ENCODE measurements around the gene ACTL9.
A peak's percentile ranks its signal among the peaks of the same experiment; 100 is the strongest.
"Not testable (repeated sequence)": the region's sequence is repeated elsewhere in the genome, so short reads cannot be mapped to it uniquely, and the experiment has no call there.

Gene ACTL9

DNA sequence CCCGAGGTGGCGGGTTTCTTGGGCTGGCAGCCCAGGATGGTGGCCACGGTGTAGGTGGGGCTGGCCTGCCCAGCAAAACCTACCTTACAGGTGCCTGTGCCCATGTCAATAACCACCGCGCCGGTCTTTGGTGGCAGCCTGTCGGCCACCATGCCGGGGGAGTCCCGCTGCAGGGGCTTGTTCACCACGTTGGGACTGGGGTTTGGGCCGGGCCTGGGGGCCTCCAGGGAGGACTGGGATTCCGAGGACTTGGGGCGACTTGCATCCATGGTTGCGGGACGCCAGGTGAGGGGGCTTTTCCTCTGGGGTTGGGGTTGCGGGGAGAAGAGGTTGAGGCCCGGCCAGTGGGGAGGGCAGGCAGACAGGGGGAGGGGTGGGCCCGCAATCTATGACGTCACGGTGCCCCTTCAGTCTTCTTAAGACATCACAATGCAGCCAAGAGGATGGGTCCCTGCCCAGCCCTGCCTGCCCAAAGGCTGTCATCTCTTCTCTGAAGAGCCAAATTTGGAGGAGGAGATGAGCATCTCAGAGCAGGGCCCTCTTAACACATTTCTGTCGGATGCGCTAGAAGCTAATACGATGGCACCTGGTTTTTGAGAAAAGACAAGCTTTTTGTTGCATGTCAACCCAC is at the start of gene ACTL9:
ACTL9 (minus strand) TSS at position 363 of the 631 bp plus-strand sequence; CDS start at position 269, 94 bp downstream.
- no peak for DNase-seq

DNA sequence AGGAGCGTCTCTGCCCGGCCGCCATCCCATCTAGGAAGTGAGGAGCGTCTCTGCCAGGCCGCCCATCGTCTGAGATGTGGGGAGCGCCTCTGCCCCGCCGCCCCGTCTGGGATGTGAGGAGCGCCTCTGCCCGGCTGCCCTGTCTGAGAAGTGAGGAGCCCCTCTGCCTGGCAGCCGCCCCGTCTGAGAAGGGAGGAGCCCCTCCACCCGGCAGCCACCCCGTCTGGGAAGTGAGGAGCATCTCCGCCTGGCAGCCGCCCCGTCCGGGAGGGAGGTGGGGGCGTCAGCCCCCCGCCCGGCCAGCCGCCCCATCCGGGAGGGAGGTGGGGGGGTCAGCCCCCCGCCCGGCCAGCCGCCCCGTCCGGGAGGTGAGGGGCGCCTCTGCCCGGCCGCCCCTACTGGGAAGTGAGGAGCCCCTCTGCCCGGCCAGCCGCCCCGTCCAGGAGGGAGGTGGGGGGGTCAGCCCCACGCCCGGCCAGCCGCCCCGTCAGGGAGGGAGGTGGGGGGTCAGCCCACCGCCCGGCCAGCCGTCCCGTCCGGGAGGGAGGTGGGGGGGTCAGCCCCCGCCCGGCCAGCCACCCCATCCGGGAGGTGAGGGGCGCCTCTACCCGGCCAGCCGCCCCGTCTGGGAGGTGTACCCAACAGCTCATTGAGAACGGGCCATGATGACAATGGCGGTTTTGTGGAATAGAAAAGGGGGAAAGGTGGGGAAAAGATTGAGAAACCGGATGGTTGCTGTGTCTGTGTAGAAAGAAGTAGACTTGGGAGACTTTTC is 40.9 kb upstream of the ACTL9 start:
- DNase-seq: not testable (repeated sequence)

DNA sequence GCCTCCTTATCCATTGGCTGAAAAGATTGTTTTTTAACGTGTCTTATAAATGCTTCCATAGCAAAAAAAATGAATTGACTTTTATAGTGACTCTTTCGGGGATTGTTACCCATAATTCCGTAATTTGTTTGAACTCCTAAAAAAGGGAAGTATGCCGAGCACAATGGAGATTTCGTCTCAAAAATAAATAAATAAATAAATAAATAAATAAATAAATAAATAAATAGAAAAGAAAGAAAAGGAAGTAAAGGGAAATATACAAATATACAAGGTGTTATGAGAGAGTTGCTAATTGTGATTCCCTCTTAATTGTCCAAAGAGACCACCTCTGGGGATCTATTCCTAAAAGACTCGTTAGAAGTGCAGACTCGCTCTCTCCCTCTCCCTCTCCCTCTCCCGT is 39.8 kb upstream of the ACTL9 start:
- DNase-seq: no peak

GRCh38 chr19:8731428-8732169 is 33.0 kb upstream of the ACTL9 start:
- no peak for DNase-seq

GRCh38 chr19:8724276-8724675 is 25.7 kb upstream of the ACTL9 start:
- DNase-seq: no peak

- no peak for DNase-seq
These were observed 23.4 kb upstream of the ACTL9 start for GRCh38 chr19:8722032-8722431.

DNA sequence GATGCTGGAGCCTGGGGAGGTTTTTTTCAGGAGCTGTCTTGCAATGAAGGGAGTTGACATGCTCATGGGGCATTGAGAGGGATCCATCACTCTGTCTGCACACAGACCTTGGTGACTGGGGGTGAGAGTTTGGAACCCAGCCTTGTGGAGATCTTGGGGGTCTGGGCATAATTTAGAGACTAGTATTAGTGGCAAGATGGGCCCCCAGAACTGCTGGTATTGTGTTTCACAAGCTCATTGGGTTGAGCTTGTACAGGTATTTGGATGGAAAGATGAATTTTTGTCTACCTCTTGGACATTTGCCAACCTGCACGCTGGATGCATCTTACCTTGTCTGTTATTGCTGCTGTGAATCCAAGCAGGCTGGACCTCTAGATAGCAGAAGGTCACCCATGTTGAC is 22.7 kb upstream of the ACTL9 start, which contains the start of gene OR2Z1:
OR2Z1 (plus strand) TSS at position 301 of the 400 bp plus-strand sequence. CDS start 9,395 bp downstream, outside the sequence.
- DNase-seq: no peak

GRCh38 chr19:8710337-8710736 is 11.7 kb upstream of the ACTL9 start:
- not testable (repeated sequence) for DNase-seq

DNA sequence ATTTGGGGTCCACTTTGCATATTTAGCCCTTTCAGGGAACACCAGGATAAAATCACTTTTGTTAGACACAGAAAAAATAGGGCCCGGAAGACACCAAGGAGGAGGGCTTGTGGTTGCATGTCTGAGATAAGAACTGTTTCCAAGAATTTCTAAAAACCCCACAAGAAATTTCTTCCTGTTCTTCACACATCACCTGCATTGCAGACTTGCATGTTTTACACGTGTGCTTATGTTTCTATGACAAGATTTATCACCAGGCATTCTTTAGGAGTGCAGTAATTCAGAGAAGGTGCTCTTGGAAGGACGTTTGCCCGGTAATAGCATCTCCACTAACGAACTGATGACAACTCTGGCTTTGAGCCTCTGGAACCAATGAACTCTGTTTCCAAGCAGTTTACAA is 7.1 kb upstream of the ACTL9 start:
- peak in 1 of 2 donors; percentile 15 for DNase-seq

DNA sequence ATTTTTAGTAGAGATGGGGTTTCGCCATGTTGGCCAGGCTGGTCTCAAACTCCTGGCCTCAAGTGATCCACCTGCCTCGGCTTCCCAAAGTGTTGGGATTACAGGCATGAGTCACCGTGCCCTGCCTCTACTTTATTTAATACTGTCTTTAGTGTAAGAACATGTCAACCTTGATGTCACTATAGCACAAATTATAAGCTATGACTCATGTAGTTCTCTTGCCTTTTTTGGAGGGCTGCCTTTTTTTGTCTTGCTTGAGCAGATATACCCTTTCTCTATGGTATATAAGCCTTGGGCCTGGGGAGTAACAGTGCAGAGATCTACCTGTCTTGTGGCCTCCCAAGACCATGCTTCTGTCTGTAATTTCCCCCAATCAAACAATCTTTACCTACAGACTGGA is 6.7 kb upstream of the ACTL9 start:
- not testable (repeated sequence) for DNase-seq

- DNase-seq: no peak
These were observed 4.6 kb upstream of the ACTL9 start for GRCh38 chr19:8703223-8703622.

DNA sequence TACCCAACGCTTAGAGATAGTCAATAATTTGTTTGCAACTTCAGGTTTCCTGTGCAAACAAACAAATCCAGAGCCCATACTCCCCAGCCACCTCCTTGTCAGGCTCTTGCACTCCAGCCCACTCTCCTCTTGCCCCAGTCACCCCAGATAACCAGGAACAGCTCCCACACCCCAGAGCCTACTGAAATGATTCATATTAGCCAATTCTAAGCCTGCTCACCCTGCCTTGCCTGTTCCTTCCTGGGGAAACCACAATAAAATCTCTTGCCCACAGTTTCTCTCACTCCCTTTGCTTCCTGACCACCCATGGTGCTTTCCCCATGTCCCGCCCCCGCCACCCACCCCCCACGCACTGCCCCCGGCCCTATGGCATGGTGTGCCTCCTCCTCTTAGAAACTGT is 3.8 kb upstream of the ACTL9 start:
- peak; percentile 4 to 39 for DNase-seq

DNA sequence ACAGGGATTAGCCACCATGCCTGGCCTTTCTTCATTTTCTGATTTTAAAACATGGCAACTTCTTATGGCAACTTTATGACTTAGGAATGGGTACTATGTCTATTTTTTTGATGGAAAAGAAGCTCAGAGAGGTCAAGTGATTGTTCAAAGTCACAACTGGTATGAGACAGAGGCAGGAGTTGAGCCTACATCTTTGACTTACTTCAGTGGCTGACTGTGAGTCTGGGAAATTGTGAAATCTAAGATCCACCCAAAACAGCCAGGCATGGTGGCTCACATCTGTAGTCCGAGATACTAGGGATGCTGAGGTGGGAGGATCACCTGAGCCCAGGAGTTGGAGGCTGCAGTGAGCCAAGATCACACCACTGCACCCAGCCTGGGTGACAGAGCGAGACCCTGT is 2.4 kb upstream of the ACTL9 start:
- no peak for DNase-seq

DNA sequence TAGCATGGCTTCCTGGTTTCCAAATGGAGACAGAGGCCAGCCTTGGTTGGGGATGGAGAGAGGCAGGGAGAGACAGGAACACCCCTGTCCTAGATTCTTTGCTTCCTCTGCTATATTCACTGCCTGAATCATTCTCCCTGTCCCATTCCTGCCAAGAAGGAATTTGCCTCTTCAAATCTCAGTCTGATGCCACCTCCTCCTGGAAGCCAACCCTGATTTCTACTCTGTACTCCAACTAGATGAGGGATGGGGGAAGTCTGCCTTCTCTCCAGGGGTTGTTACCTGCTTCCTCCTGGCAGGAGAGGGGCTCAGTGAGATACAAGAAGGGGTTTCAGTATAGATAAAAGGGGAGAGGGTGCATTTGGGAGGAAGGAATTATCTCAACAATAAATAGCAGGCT is 1.3 kb upstream of the ACTL9 start:
- DNase-seq: no peak

- DNase-seq: no peak
These were observed 743 bp downstream of the ACTL9 start for GRCh38 chr19:8697671-8698432.

DNA sequence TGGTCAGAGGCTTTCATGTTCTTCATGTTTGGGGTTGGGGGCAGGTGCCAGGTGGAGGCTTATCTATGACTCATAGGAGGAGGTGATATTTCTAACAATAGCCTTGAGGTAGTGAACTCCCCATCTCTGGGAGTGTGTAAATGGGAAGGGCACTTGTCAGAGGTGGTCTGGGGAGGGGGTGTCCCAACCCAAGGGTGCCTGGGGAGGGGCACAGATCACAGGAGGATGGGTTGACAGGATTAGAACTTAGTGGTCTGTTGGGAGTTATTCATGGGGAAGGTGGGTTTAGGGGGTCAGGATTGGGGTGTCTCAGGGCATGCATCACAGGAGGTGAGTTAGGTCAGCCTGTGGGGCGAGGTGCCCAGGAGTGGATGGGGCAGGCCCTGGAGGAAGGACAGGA is 1.6 kb downstream of the ACTL9 start:
- no peak for DNase-seq

GRCh38 chr19:8695911-8696310 is 2.7 kb downstream of the ACTL9 start:
- DNase-seq: no peak

DNA sequence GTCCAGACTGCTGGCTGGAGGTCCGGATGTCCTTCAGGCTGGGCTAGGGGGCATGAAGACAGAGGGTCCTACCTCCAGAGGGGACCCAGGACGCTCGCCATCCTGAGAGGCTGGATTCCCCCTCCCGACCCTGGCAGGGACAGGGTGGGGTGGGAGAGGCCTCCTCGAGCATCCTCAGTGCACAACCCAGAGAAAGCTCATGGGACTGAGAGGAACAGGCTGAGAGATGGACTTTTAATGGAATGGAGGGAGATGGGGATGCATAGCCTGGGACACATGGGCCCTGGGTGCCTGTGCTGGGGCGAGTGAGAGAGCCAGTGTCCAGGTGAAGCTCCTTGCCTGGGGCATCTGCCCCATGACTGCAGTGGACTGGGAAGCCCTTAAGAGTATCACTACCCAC is 3.1 kb downstream of the ACTL9 start:
- no peak for DNase-seq

- no peak for DNase-seq
These were observed 7.6 kb downstream of the ACTL9 start for GRCh38 chr19:8690753-8691539.

GRCh38 chr19:8688930-8689329 is 9.7 kb downstream of the ACTL9 start:
- DNase-seq: no peak

DNA sequence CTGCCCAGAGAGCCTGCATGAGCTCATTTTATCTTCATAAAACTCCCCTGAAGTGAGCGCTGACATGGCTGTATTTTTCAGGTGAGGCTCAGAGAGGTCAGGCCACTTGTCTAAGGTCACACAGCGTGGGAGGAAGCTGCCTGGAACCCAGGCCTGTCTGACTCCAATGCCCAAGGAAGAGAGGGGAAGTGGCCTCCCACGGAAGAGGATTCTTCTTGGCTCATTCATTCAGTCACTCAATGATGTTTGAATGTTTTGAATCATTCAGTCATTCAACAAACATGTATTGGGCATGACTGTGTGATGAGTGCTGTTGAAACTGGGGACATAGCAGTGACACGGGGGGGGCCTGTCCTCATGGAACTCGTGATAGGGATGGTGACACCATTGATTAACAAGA is 12.0 kb downstream of the ACTL9 start:
- DNase-seq: no peak

Measured in CD4-positive, alpha-beta T cell treated with Interleukin-1 beta for 1 hour (primary cell).